ENCODE data around the gene RNF133. TPM values are rescaled to one million over a fixed set of nuclear protein-coding genes. Genes with fewer than 3 reads are reported as not detected.
"Not testable (repeated sequence)": the region's sequence is repeated elsewhere in the genome, so short reads cannot be mapped to it uniquely, and the experiment has no call there.

Gene RNF133
- polyA plus RNA-seq, 1 donor (not counting 4 experiments of a cell fraction or from before 2014, with no cell fraction given), result not detected

DNA sequence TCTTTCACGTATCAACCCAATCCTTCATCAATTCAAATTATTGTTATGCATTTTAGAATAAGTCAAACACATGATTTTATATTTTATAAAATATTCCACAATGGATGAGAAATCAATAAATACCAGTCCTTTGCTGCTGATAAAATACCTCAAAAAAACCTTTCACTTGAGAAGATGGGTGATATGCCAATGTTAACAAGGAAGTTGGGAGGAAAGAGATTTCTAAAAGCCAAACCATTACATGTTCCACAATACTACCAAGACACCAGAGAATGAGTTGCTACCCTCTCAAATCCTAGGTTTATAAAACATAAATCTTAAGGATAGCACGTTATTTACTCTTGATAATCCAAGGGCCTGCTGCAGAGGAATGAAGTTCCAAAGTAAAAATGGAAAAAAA lies 14.4 kb downstream of the RNF133 start:
- DNase-seq (ENCODE audit: low read depth, low spot score) (no peak), FAIRE-seq (no peak)
- TF ChIP-seq, protein P1, sequence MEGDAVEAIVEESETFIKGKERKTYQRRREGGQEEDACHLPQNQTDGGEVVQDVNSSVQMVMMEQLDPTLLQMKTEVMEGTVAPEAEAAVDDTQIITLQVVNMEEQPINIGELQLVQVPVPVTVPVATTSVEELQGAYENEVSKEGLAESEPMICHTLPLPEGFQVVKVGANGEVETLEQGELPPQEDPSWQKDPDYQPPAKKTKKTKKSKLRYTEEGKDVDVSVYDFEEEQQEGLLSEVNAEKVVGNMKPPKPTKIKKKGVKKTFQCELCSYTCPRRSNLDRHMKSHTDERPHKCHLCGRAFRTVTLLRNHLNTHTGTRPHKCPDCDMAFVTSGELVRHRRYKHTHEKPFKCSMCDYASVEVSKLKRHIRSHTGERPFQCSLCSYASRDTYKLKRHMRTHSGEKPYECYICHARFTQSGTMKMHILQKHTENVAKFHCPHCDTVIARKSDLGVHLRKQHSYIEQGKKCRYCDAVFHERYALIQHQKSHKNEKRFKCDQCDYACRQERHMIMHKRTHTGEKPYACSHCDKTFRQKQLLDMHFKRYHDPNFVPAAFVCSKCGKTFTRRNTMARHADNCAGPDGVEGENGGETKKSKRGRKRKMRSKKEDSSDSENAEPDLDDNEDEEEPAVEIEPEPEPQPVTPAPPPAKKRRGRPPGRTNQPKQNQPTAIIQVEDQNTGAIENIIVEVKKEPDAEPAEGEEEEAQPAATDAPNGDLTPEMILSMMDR (optimal IDR thresholded peaks at IDR 0.05 in 1 of 3, IDR thresholded peaks at IDR 0.05 in 1 of 3, conservative IDR thresholded peaks at IDR 0.05 in 1 of 3; ENCODE audit: extremely low read depth in 1 of 3, insufficient read depth in 2 of 3, low read length in 3 of 3), result no peak
- TF ChIP-seq EZH2 (IDR thresholded peaks at IDR 0.05; ENCODE audit: low read length), result no peak
- H3K27me3 ChIP-seq (ENCODE audit: control insufficient read depth, extremely low read depth, insufficient read depth, low read length), result no peaks in the 10 kb centered on the region
- H3K4me2 ChIP-seq (ENCODE audit: control insufficient read depth, extremely low read depth, insufficient read depth, low read depth, low read length), result no peak overlapping the region
- H3K9me3 ChIP-seq (ENCODE audit: control insufficient read depth, low read depth, low read length), result no peaks in the 10 kb centered on the region
- no peak overlapping the region for H3K9ac ChIP-seq (ENCODE audit: control insufficient read depth, extremely low read depth, insufficient read depth, low read length)
- H3K79me2 ChIP-seq (ENCODE audit: control insufficient read depth, insufficient read depth, low read length), result no peaks in the 10 kb centered on the region
- H3K36me3 ChIP-seq (ENCODE audit: control insufficient read depth in 2 of 2, extremely low read depth in 1 of 2, insufficient read depth in 2 of 2, low read length in 2 of 2), result no peaks in the 10 kb centered on the region
- no peaks in the 10 kb centered on the region for H3K4me1 ChIP-seq (ENCODE audit: control insufficient read depth, extremely low read depth, insufficient read depth, low read length)
- no peak overlapping the region for H3K27ac ChIP-seq (ENCODE audit: control insufficient read depth, insufficient read depth, low read length)
- dilution Hi-C loops (cut with MboI; ENCODE audit: extremely low pct_ligation_motif_present, low sequenced_read_pairs), result no loop called here
- H3K9me1 ChIP-seq (ENCODE audit: control insufficient read depth, extremely low read depth, insufficient read depth, low read length), result no peaks in the 10 kb centered on the region
- no peak overlapping the region for H2AFZ ChIP-seq (ENCODE audit: control insufficient read depth, low read length)
- no peaks in the 10 kb centered on the region for H4K20me1 ChIP-seq (ENCODE audit: control insufficient read depth, extremely low read depth, insufficient read depth, low read length)
- no peak overlapping the region for H3K4me3 ChIP-seq (ENCODE audit: control insufficient read depth in 2 of 3, extremely low read depth in 1 of 3, insufficient read depth in 2 of 3, low read depth in 1 of 3, low read length in 3 of 3)

DNA sequence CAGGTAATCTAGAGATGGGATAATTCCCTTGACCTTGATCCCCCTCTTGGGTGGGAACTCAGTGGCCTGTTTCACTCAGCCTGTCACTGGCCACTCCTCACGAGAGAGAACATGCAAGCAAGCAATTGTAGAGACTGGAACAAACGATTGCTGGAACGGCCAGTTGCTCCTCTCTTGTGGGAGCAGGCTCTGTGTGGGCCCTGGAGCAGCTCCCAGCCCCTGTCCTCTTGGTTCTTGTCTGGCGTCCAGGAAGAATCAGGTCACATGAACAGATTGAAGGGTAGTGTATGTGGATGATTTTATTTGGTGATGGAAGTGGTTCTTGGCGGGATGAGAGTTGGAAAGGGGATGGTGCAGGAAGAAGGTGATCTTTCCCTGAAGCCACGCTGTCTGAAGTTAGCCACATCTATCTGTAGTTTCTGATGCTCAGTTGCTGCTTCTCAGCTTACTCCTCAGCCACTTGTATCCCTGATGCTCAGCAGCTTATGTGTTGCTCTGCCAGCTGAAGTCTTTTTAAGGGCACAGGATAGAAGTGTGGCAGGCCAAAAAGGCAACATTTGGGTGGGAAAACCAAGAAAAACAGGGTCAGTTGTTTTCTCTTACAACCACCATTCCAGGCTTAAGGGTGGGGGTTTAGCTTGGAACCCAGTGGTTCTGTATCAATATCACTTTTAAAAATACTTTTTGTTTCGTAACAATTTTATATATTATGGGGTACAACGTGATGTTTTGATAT lies 15.9 kb downstream of the RNF133 start:
- Histone ChIP-seq H3K36me3 (ENCODE audit: control insufficient read depth in 2 of 2, extremely low read depth in 1 of 2, insufficient read depth in 2 of 2, low read length in 2 of 2) (no peaks in the 10 kb centered on the region), H3K27me3 (ENCODE audit: control insufficient read depth, extremely low read depth, insufficient read depth, low read length) (no peaks in the 10 kb centered on the region), H3K4me1 (ENCODE audit: control insufficient read depth, extremely low read depth, insufficient read depth, low read length) (no peaks in the 10 kb centered on the region), H3K79me2 (ENCODE audit: control insufficient read depth, insufficient read depth, low read length) (no peaks in the 10 kb centered on the region), H3K27ac (ENCODE audit: control insufficient read depth, insufficient read depth, low read length) (no peak overlapping the region), H3K9me3 (ENCODE audit: control insufficient read depth, low read depth, low read length) (no peaks in the 10 kb centered on the region), H3K9me1 (ENCODE audit: control insufficient read depth, extremely low read depth, insufficient read depth, low read length) (no peaks in the 10 kb centered on the region), H3K4me3 (ENCODE audit: control insufficient read depth in 2 of 3, extremely low read depth in 1 of 3, insufficient read depth in 2 of 3, low read depth in 1 of 3, low read length in 3 of 3) (no peak overlapping the region), H3K9ac (ENCODE audit: control insufficient read depth, extremely low read depth, insufficient read depth, low read length) (no peak overlapping the region), H4K20me1 (ENCODE audit: control insufficient read depth, extremely low read depth, insufficient read depth, low read length) (no peaks in the 10 kb centered on the region), H2AFZ (ENCODE audit: control insufficient read depth, low read length) (no peak overlapping the region), H3K4me2 (ENCODE audit: control insufficient read depth, extremely low read depth, insufficient read depth, low read depth, low read length) (no peak overlapping the region)
- no peak for TF ChIP-seq EZH2 (IDR thresholded peaks at IDR 0.05; ENCODE audit: low read length)
- TF ChIP-seq, protein P1 (optimal IDR thresholded peaks at IDR 0.05 in 1 of 3, IDR thresholded peaks at IDR 0.05 in 1 of 3, conservative IDR thresholded peaks at IDR 0.05 in 1 of 3; ENCODE audit: extremely low read depth in 1 of 3, insufficient read depth in 2 of 3, low read length in 3 of 3), result no peak
- FAIRE-seq (no peak), DNase-seq (ENCODE audit: low read depth, low spot score) (no peak)
- dilution Hi-C loops (cut with MboI; ENCODE audit: extremely low pct_ligation_motif_present, low sequenced_read_pairs), result no loop called here

DNA sequence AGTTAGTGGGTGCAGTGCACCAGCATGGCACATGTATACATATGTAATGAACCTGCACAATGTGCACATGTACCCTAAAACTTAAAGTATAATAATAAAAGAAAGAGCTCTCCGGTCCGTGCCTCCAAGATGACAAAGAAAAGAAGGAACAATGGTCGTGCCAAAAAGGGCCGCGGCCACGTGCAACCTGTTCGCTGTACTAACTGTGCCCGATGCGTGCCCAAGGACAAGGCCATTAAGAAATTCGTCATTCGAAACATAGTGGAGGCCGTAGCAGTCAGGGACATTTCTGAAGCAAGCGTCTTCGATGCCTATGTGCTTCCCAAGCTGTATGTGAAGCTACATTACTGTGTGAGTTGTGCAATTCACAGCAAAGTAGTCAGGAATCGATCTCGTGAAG lies 17.7 kb downstream of the RNF133 start:
- DNase-seq (ENCODE audit: low read depth, low spot score); H3K36me3 ChIP-seq (ENCODE audit: control insufficient read depth in 2 of 2, extremely low read depth in 1 of 2, insufficient read depth in 2 of 2, low read length in 2 of 2); H3K9me1 ChIP-seq (ENCODE audit: control insufficient read depth, extremely low read depth, insufficient read depth, low read length); H3K27me3 ChIP-seq (ENCODE audit: control insufficient read depth, extremely low read depth, insufficient read depth, low read length); H4K20me1 ChIP-seq (ENCODE audit: control insufficient read depth, extremely low read depth, insufficient read depth, low read length); H2AFZ ChIP-seq (ENCODE audit: control insufficient read depth, low read length); H3K4me2 ChIP-seq (ENCODE audit: control insufficient read depth, extremely low read depth, insufficient read depth, low read depth, low read length); H3K9me3 ChIP-seq (ENCODE audit: control insufficient read depth, low read depth, low read length); H3K9ac ChIP-seq (ENCODE audit: control insufficient read depth, extremely low read depth, insufficient read depth, low read length); H3K4me1 ChIP-seq (ENCODE audit: control insufficient read depth, extremely low read depth, insufficient read depth, low read length); H3K4me3 ChIP-seq (ENCODE audit: control insufficient read depth in 2 of 3, extremely low read depth in 1 of 3, insufficient read depth in 2 of 3, low read depth in 1 of 3, low read length in 3 of 3); H3K27ac ChIP-seq (ENCODE audit: control insufficient read depth, insufficient read depth, low read length); FAIRE-seq; dilution Hi-C loops (cut with MboI; ENCODE audit: extremely low pct_ligation_motif_present, low sequenced_read_pairs); H3K79me2 ChIP-seq (ENCODE audit: control insufficient read depth, insufficient read depth, low read length): not testable (repeated sequence)

All from keratinocyte (primary cell).